Measurements from ENCODE around the gene HNRNPL.
A peak's percentile ranks its signal among the peaks of the same experiment; 100 is the strongest.
"Not testable (repeated sequence)": the region's sequence is repeated elsewhere in the genome, so short reads cannot be mapped to it uniquely, and the experiment has no call there.

The HNRNPL gene

GRCh38 chr19:38867171-38867780 is 17.5 kb upstream of the HNRNPL start:
- no peaks in the 10 kb centered on the region for H3K36me3 ChIP-seq (replicated peaks in 1 of 2; ENCODE audit: control insufficient read depth in 2 of 2, insufficient read depth in 2 of 2, low read length in 2 of 2)
- H3K27me3 ChIP-seq (ENCODE audit: control insufficient read depth in 3 of 3, insufficient read depth in 3 of 3, low read depth in 1 of 3, low read length in 3 of 3) = peaks cover 0 to 12% (median 0%) of the 10 kb centered on the region in 3 experiments
- no peak overlapping the region for H4K8ac ChIP-seq (ENCODE audit: low read depth, low read length)
- H3K9me3 ChIP-seq (replicated peaks in 1 of 2; ENCODE audit: control insufficient read depth in 2 of 2, insufficient read depth in 1 of 2, low read depth in 1 of 2, low read length in 2 of 2) = peaks cover 0 to 4% of the 10 kb centered on the region in 2 donors
- no peak overlapping the region for H3K27ac ChIP-seq (replicated peaks; ENCODE audit: low read length)
- H4K91ac ChIP-seq (ENCODE audit: low read depth, low read length, poor library complexity) = no peak overlapping the region
- no peak overlapping the region for H2BK5ac ChIP-seq (ENCODE audit: low read length)
- H3K4me2 ChIP-seq (ENCODE audit: insufficient read depth, low read length, poor library complexity, severe bottlenecking) = no peak overlapping the region
- peaks cover 0 to 10% of the 10 kb centered on the region in 2 donors for H3K4me1 ChIP-seq (ENCODE audit: control insufficient read depth in 2 of 2, insufficient read depth in 1 of 2, low read depth in 1 of 2, low read length in 2 of 2)
- H3K79me1 ChIP-seq (ENCODE audit: low read depth, low read length) = peaks cover 3% of the 10 kb centered on the region
- DNase-seq (ENCODE audit: low spot score) = no peak
- H3K14ac ChIP-seq (ENCODE audit: low read length) = no peak overlapping the region
- H2BK120ac ChIP-seq (ENCODE audit: low read depth, low read length) = no peak overlapping the region
- no peak overlapping the region for H3K9ac ChIP-seq (ENCODE audit: low read depth, low read length, poor library complexity)
- no peak overlapping the region for H2BK15ac ChIP-seq (ENCODE audit: low read length)
- no peak overlapping the region for H2BK12ac ChIP-seq (ENCODE audit: low read length)
- no peak overlapping the region for H3K18ac ChIP-seq (ENCODE audit: low read length)
- H3K4ac ChIP-seq (ENCODE audit: low read length) = no peak overlapping the region
- H3K4me3 ChIP-seq (ENCODE audit: low read length in 2 of 2) = no peak overlapping the region
- H3K23ac ChIP-seq (ENCODE audit: low read depth, low read length, poor library complexity) = no peak overlapping the region
- H2AK5ac ChIP-seq (ENCODE audit: low read depth, low read length) = no peak overlapping the region
- no peak overlapping the region for H2AFZ ChIP-seq (ENCODE audit: low read length)
- no CpG with 5 or more reads among the region's 10 CpGs for WGBS, 2 donors (ENCODE audit: extremely low coverage in 2 of 2, insufficient read length in 2 of 2, insufficient replicate concordance in 1 of 2)

GRCh38 chr19:38862321-38863059 is 12.7 kb upstream of the HNRNPL start:
- WGBS, 2 donors (ENCODE audit: extremely low coverage in 2 of 2, insufficient read length in 2 of 2, insufficient replicate concordance in 1 of 2) = no CpG with 5 or more reads among the region's 10 CpGs
- no peak overlapping the region for H3K4me2 ChIP-seq (ENCODE audit: insufficient read depth, low read length, poor library complexity, severe bottlenecking)
- H2BK15ac ChIP-seq (ENCODE audit: low read length) = no peak overlapping the region
- H3K23ac ChIP-seq (ENCODE audit: low read depth, low read length, poor library complexity) = no peak overlapping the region
- no peaks in the 10 kb centered on the region for H3K36me3 ChIP-seq (replicated peaks in 1 of 2; ENCODE audit: control insufficient read depth in 2 of 2, insufficient read depth in 2 of 2, low read length in 2 of 2)
- peaks cover 0 to 2% of the 10 kb centered on the region in 2 donors for H3K4me1 ChIP-seq (ENCODE audit: control insufficient read depth in 2 of 2, insufficient read depth in 1 of 2, low read depth in 1 of 2, low read length in 2 of 2)
- H2BK120ac ChIP-seq (ENCODE audit: low read depth, low read length) = no peak overlapping the region
- H3K9ac ChIP-seq (ENCODE audit: low read depth, low read length, poor library complexity) = no peak overlapping the region
- no peak overlapping the region for H3K27ac ChIP-seq (replicated peaks; ENCODE audit: low read length)
- no peak overlapping the region for H2BK12ac ChIP-seq (ENCODE audit: low read length)
- no peak overlapping the region for H2AK5ac ChIP-seq (ENCODE audit: low read depth, low read length)
- no peak overlapping the region for H3K4ac ChIP-seq (ENCODE audit: low read length)
- H3K18ac ChIP-seq (ENCODE audit: low read length) = no peak overlapping the region
- no peaks in the 10 kb centered on the region for H3K9me3 ChIP-seq (replicated peaks in 1 of 2; ENCODE audit: control insufficient read depth in 2 of 2, insufficient read depth in 1 of 2, low read depth in 1 of 2, low read length in 2 of 2)
- DNase-seq (ENCODE audit: low spot score) = no peak
- no peak overlapping the region for H2AFZ ChIP-seq (ENCODE audit: low read length)
- no peak overlapping the region for H4K91ac ChIP-seq (ENCODE audit: low read depth, low read length, poor library complexity)
- no peaks in the 10 kb centered on the region for H3K27me3 ChIP-seq (ENCODE audit: control insufficient read depth in 3 of 3, insufficient read depth in 3 of 3, low read depth in 1 of 3, low read length in 3 of 3)
- H2BK5ac ChIP-seq (ENCODE audit: low read length) = no peak overlapping the region
- H3K4me3 ChIP-seq (ENCODE audit: low read length in 2 of 2) = no peak overlapping the region
- no peak overlapping the region for H4K8ac ChIP-seq (ENCODE audit: low read depth, low read length)
- no peak overlapping the region for H3K14ac ChIP-seq (ENCODE audit: low read length)
- no peaks in the 10 kb centered on the region for H3K79me1 ChIP-seq (ENCODE audit: low read depth, low read length)

GRCh38 chr19:38861368-38861767 is 11.6 kb upstream of the HNRNPL start:
- no peaks in the 10 kb centered on the region for H3K79me1 ChIP-seq (ENCODE audit: low read depth, low read length)
- no peak overlapping the region for H2AK5ac ChIP-seq (ENCODE audit: low read depth, low read length)
- H3K18ac ChIP-seq (ENCODE audit: low read length) = no peak overlapping the region
- H2BK120ac ChIP-seq (ENCODE audit: low read depth, low read length) = no peak overlapping the region
- no peak overlapping the region for H2BK12ac ChIP-seq (ENCODE audit: low read length)
- peaks cover 0 to 2% of the 10 kb centered on the region in 2 donors for H3K4me1 ChIP-seq (ENCODE audit: control insufficient read depth in 2 of 2, insufficient read depth in 1 of 2, low read depth in 1 of 2, low read length in 2 of 2)
- H3K27me3 ChIP-seq (ENCODE audit: control insufficient read depth in 3 of 3, insufficient read depth in 3 of 3, low read depth in 1 of 3, low read length in 3 of 3) = no peaks in the 10 kb centered on the region
- H3K9me3 ChIP-seq (replicated peaks in 1 of 2; ENCODE audit: control insufficient read depth in 2 of 2, insufficient read depth in 1 of 2, low read depth in 1 of 2, low read length in 2 of 2) = peaks cover 0 to 6% of the 10 kb centered on the region in 2 donors
- no peak overlapping the region for H3K4ac ChIP-seq (ENCODE audit: low read length)
- no peak overlapping the region for H2AFZ ChIP-seq (ENCODE audit: low read length)
- H2BK15ac ChIP-seq (ENCODE audit: low read length) = no peak overlapping the region
- H3K14ac ChIP-seq (ENCODE audit: low read length) = no peak overlapping the region
- no peak overlapping the region for H4K91ac ChIP-seq (ENCODE audit: low read depth, low read length, poor library complexity)
- no peak overlapping the region for H3K27ac ChIP-seq (replicated peaks; ENCODE audit: low read length)
- H3K4me3 ChIP-seq (ENCODE audit: low read length in 2 of 2) = no peak overlapping the region
- no peak overlapping the region for H2BK5ac ChIP-seq (ENCODE audit: low read length)
- no peak for DNase-seq (ENCODE audit: low spot score)
- no peaks in the 10 kb centered on the region for H3K36me3 ChIP-seq (replicated peaks in 1 of 2; ENCODE audit: control insufficient read depth in 2 of 2, insufficient read depth in 2 of 2, low read length in 2 of 2)
- H3K4me2 ChIP-seq (ENCODE audit: insufficient read depth, low read length, poor library complexity, severe bottlenecking) = no peak overlapping the region
- no peak overlapping the region for H3K9ac ChIP-seq (ENCODE audit: low read depth, low read length, poor library complexity)
- H4K8ac ChIP-seq (ENCODE audit: low read depth, low read length) = no peak overlapping the region
- WGBS, 2 donors (ENCODE audit: extremely low coverage in 2 of 2, insufficient read length in 2 of 2, insufficient replicate concordance in 1 of 2) = no CpG with 5 or more reads among the region's 3 CpGs
- no peak overlapping the region for H3K23ac ChIP-seq (ENCODE audit: low read depth, low read length, poor library complexity)

- not testable (repeated sequence) for H2BK12ac ChIP-seq (ENCODE audit: low read length); H4K91ac ChIP-seq (ENCODE audit: low read depth, low read length, poor library complexity); H2BK120ac ChIP-seq (ENCODE audit: low read depth, low read length); H3K4me3 ChIP-seq (ENCODE audit: low read length in 2 of 2); H3K4me1 ChIP-seq (ENCODE audit: control insufficient read depth in 2 of 2, insufficient read depth in 1 of 2, low read depth in 1 of 2, low read length in 2 of 2); H3K4me2 ChIP-seq (ENCODE audit: insufficient read depth, low read length, poor library complexity, severe bottlenecking); H3K27me3 ChIP-seq (ENCODE audit: control insufficient read depth in 3 of 3, insufficient read depth in 3 of 3, low read depth in 1 of 3, low read length in 3 of 3); H3K79me1 ChIP-seq (ENCODE audit: low read depth, low read length); DNase-seq (ENCODE audit: low spot score); H2BK5ac ChIP-seq (ENCODE audit: low read length); H3K14ac ChIP-seq (ENCODE audit: low read length); H4K8ac ChIP-seq (ENCODE audit: low read depth, low read length); H3K23ac ChIP-seq (ENCODE audit: low read depth, low read length, poor library complexity); H2BK15ac ChIP-seq (ENCODE audit: low read length); H3K9me3 ChIP-seq (replicated peaks in 1 of 2; ENCODE audit: control insufficient read depth in 2 of 2, insufficient read depth in 1 of 2, low read depth in 1 of 2, low read length in 2 of 2); H3K9ac ChIP-seq (ENCODE audit: low read depth, low read length, poor library complexity); H3K4ac ChIP-seq (ENCODE audit: low read length); H3K27ac ChIP-seq (replicated peaks; ENCODE audit: low read length); H3K18ac ChIP-seq (ENCODE audit: low read length); H3K36me3 ChIP-seq (replicated peaks in 1 of 2; ENCODE audit: control insufficient read depth in 2 of 2, insufficient read depth in 2 of 2, low read length in 2 of 2); H2AK5ac ChIP-seq (ENCODE audit: low read depth, low read length)
- WGBS, 2 donors (ENCODE audit: extremely low coverage in 2 of 2, insufficient read length in 2 of 2, insufficient replicate concordance in 1 of 2) = no CpG with 5 or more reads among the region's 21 CpGs
- peak overlapping the region; percentile 40 for H2AFZ ChIP-seq (ENCODE audit: low read length)
Observed at GRCh38 chr19:38859631-38860204, 9.9 kb upstream of the HNRNPL start.

All from neuronal stem cell (in vitro differentiated cells).